ENCODE measurements around the gene PDCL3.

PDCL3 gene

GRCh38 chr2:100623033-100623715 is 60.4 kb downstream of the PDCL3 start:
- H3K4me3 ChIP-seq (replicated peaks; ENCODE audit: low read depth, low read length), result no peak overlapping the region
- peaks cover 2% of the 10 kb centered on the region for H3K27me3 ChIP-seq (replicated peaks; ENCODE audit: control insufficient read depth, insufficient read depth, low read length)
- no peak for DNase-seq (ENCODE audit: extremely low read depth, insufficient read length)
- no peak for TF ChIP-seq CTCF (IDR thresholded peaks at IDR 0.05; ENCODE audit: insufficient read depth, low read length, poor library complexity, severe bottlenecking)
- no peaks in the 10 kb centered on the region for H3K36me3 ChIP-seq (ENCODE audit: control insufficient read depth, insufficient read depth, low read length)

GRCh38 chr2:100623930-100624329 is 61.1 kb downstream of the PDCL3 start:
- Histone ChIP-seq H3K36me3 (ENCODE audit: control insufficient read depth, insufficient read depth, low read length) (no peaks in the 10 kb centered on the region), H3K4me3 (replicated peaks; ENCODE audit: low read depth, low read length) (no peak overlapping the region), H3K27me3 (replicated peaks; ENCODE audit: control insufficient read depth, insufficient read depth, low read length) (peaks cover 2% of the 10 kb centered on the region)
- DNase-seq (ENCODE audit: extremely low read depth, insufficient read length), result no peak
- TF ChIP-seq CTCF (IDR thresholded peaks at IDR 0.05; ENCODE audit: insufficient read depth, low read length, poor library complexity, severe bottlenecking), result no peak

- Histone ChIP-seq H3K27me3 (replicated peaks; ENCODE audit: control insufficient read depth, insufficient read depth, low read length) (peaks cover 2% of the 10 kb centered on the region), H3K4me3 (replicated peaks; ENCODE audit: low read depth, low read length) (no peak overlapping the region), H3K36me3 (ENCODE audit: control insufficient read depth, insufficient read depth, low read length) (no peaks in the 10 kb centered on the region)
- TF ChIP-seq CTCF (IDR thresholded peaks at IDR 0.05; ENCODE audit: insufficient read depth, low read length, poor library complexity, severe bottlenecking), result no peak
- no peak for DNase-seq (ENCODE audit: extremely low read depth, insufficient read length)
Observed at GRCh38 chr2:100624536-100624935, 61.7 kb downstream of the PDCL3 start.

GRCh38 chr2:100625717-100626116 is 62.9 kb downstream of the PDCL3 start:
- TF ChIP-seq CTCF (IDR thresholded peaks at IDR 0.05; ENCODE audit: insufficient read depth, low read length, poor library complexity, severe bottlenecking), result no peak
- Histone ChIP-seq H3K27me3 (replicated peaks; ENCODE audit: control insufficient read depth, insufficient read depth, low read length) (peaks cover 2% of the 10 kb centered on the region), H3K4me3 (replicated peaks; ENCODE audit: low read depth, low read length) (no peak overlapping the region), H3K36me3 (ENCODE audit: control insufficient read depth, insufficient read depth, low read length) (no peaks in the 10 kb centered on the region)
- no peak for DNase-seq (ENCODE audit: extremely low read depth, insufficient read length)

Data from GM06990 (cell line).